A549 (cell line): ENCODE data around the gene ATP9B.

ENCODE experiments used
- CTCF ChIP-seq: fragments of >200 bp; sonication (Bioruptor Twin); formaldehyde crosslinking; IDR thresholded peaks from 3 replicates; pipeline ENCODE4 v1.5.1; 2016
- ESRRA ChIP-seq: fragments of 150-350 bp; IDR thresholded peaks from 2 replicates; pipeline ENCODE4 v1.6.1; 2014; ENCODE audit warnings: mild to moderate bottlenecking, low read length, borderline replicate concordance
- MAFK ChIP-seq: fragments of 450-650 bp; IDR thresholded peaks from 2 replicates; pipeline ENCODE4 v1.6.1; 2014; ENCODE audit not compliant: partially characterized antibody
- MAZ ChIP-seq: fragments of 150-350 bp; IDR thresholded peaks from 2 replicates; pipeline ENCODE4 v1.6.1; 2014; ENCODE audit warnings: antibody characterized with exemption, low read depth, low read length, borderline replicate concordance
- PBX3 ChIP-seq: IDR thresholded peaks from 2 replicates; pipeline ENCODE4 v1.6.1; 2012
- POLR2A ChIP-seq: IDR thresholded peaks from 2 replicates; pipeline ENCODE4 v1.6.1; 2012; ENCODE audit warnings: mild to moderate bottlenecking, low read length
- TF ChIP-seq, protein P1 (sequence below): fragments of 150-350 bp; IDR thresholded peaks from 2 replicates; pipeline ENCODE4 v1.6.1; 2014; ENCODE audit warnings: low read depth, mild to moderate bottlenecking, low read length
- TF ChIP-seq, protein P2 (sequence below): fragments of 250-450 bp; sonication (Bioruptor Pico); IDR thresholded peaks from 2 replicates; pipeline ENCODE4 v1.5.0; 2021; ENCODE audit warnings: mild to moderate bottlenecking, moderate library complexity, borderline replicate concordance

DNA sequence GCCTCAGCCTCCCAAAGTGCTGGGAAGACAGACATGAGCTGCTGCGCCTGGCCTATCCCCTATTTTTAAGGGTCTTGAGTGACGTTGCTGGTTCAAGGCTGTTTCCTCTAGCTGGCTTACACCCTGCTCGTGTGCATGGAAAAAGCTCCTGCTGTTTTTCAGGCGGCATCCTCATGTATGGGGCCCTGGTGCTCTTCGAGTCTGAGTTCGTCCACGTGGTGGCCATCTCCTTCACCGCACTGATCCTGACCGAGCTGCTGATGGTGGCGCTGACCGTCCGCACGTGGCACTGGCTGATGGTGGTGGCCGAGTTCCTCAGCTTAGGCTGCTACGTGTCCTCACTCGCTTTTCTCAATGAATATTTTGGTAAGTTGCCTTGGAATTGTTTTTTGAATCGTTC is 304.5 kb downstream of the ATP9B start:
- TF ChIP-seq CTCF (no peak), ESRRA (no peak), MAFK (no peak), PBX3 (no peak), POLR2A (no peak), MAZ (no peak)
- TF ChIP-seq, protein P1, sequence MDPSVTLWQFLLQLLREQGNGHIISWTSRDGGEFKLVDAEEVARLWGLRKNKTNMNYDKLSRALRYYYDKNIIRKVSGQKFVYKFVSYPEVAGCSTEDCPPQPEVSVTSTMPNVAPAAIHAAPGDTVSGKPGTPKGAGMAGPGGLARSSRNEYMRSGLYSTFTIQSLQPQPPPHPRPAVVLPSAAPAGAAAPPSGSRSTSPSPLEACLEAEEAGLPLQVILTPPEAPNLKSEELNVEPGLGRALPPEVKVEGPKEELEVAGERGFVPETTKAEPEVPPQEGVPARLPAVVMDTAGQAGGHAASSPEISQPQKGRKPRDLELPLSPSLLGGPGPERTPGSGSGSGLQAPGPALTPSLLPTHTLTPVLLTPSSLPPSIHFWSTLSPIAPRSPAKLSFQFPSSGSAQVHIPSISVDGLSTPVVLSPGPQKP, result no peak
- TF ChIP-seq, protein P2, sequence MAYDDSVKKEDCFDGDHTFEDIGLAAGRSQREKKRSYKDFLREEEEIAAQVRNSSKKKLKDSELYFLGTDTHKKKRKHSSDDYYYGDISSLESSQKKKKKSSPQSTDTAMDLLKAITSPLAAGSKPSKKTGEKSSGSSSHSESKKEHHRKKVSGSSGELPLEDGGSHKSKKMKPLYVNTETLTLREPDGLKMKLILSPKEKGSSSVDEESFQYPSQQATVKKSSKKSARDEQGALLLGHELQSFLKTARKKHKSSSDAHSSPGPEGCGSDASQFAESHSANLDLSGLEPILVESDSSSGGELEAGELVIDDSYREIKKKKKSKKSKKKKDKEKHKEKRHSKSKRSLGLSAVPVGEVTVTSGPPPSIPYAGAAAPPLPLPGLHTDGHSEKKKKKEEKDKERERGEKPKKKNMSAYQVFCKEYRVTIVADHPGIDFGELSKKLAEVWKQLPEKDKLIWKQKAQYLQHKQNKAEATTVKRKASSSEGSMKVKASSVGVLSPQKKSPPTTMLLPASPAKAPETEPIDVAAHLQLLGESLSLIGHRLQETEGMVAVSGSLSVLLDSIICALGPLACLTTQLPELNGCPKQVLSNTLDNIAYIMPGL, result no peak
